Gastroesophageal sphincter (tissue), 4 donors: ENCODE results near the gene TTLL8. TPM values are rescaled to one million over a fixed set of nuclear protein-coding genes. Genes with fewer than 3 reads are reported as not detected.

ENCODE experiments used
- ATAC-seq: fragments of 150-250 bp; one replicate; pipeline ENCODE4 v1.9.1; 2016; ENCODE audit warnings: mild to moderate bottlenecking, moderate library complexity
- H3K27ac ChIP-seq, 4 donors: fragments of 200-600 bp; sonication (generic) in 3 of 4; 1 replicate in 3 of 4; 2 replicates in 1 of 4; pipeline ENCODE4 v1.5.1; 2016 to 2019
- H3K27me3 ChIP-seq: fragments of 200-600 bp; sonication (generic); one replicate; pipeline ENCODE4 v1.5.1; 2019
- H3K36me3 ChIP-seq, 2 donors: fragments of 200-600 bp; sonication (generic); one replicate each; pipeline ENCODE4 v1.5.1; 2019; ENCODE audit warnings: control low read depth in 1 of 2
- H3K4me1 ChIP-seq, 3 donors: fragments of 200-600 bp; sonication (generic); 1 replicate in 2 of 3; 2 replicates in 1 of 3; pipeline ENCODE4 v1.5.1; 2016 to 2019; ENCODE audit warnings: control low read depth in 2 of 3
- H3K4me3 ChIP-seq, 2 donors: fragments of 200-600 bp; sonication (generic); one replicate each; pipeline ENCODE4 v1.5.1; 2019; ENCODE audit warnings: mild to moderate bottlenecking in 1 of 2, moderate library complexity in 1 of 2
- H3K9me3 ChIP-seq, 3 donors: fragments of 200-600 bp; sonication (generic); one replicate each; pipeline ENCODE4 v1.5.1; 2017 to 2019; ENCODE audit warnings: control low read depth in 2 of 3
- EP300 ChIP-seq: sonication (generic); formaldehyde crosslinking; IDR thresholded peaks from one replicate; pipeline ENCODE4 v1.6.1; 2017; ENCODE audit warnings: antibody characterized with exemption, mild to moderate bottlenecking
- POLR2A ChIP-seq, 2 donors: fragments of 450-650 bp; IDR thresholded peaks; one replicate each; pipeline ENCODE4 v1.6.1; 2017; ENCODE audit warnings: antibody characterized with exemption in 2 of 2, mild to moderate bottlenecking in 2 of 2, moderate library complexity in 1 of 2
- POLR2AphosphoS5 ChIP-seq: sonication (generic); formaldehyde crosslinking; IDR thresholded peaks from one replicate; pipeline ENCODE4 v1.6.1; 2017; ENCODE audit warnings: antibody characterized with exemption
- WGBS, 2 donors: methylation state at CpG; one replicate each; pipeline ENCODE4 v1.1.5; 2018; ENCODE audit warnings: low coverage in 1 of 2; 5-methylcytosine and 5-hydroxymethylcytosine counted together
- total RNA-seq, 4 donors: library from RNA; depleted of rRNA; stranded (reverse); fragments of >200 nt; gene quantifications; one replicate each; pipeline ENCODE4 v1.1.0, GENCODE V29; 2016
- TF ChIP-seq, protein P1 (sequence below), 4 experiments: fragments of 200-600 bp in 2 of 4; fragments of 450-650 bp in 2 of 4; sonication (generic) in 1 of 4; IDR thresholded peaks; one replicate each; pipeline ENCODE4 v1.5.1; 2017 to 2019; ENCODE audit warnings: antibody characterized with exemption in 4 of 4, mild to moderate bottlenecking in 2 of 4, moderate library complexity in 2 of 4

The TTLL8 gene
- total RNA-seq, 4 donors from 2014 or later = not detected

DNA sequence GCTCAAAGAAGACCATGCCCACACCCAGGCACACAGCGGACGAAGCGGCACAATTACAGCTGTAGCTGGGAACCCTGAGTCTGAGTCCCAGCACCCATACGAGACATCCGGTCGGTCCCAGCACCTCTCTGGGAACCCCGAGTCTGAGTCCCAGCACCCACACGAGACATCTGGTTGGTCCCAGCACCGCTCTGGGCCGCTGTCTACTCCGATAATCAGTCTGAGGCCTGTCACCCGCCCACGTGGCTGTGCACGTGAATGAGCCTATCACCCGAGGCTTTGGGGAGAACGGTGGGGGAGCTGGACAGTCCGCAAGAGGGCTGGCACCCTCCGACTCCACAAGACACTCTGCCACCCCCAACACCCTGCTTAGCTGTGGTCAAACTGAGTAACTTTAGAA is 6.2 kb downstream of the TTLL8 start:
- no peaks in the 10 kb centered on the region for H3K4me1 ChIP-seq
- TF ChIP-seq, protein P1, sequence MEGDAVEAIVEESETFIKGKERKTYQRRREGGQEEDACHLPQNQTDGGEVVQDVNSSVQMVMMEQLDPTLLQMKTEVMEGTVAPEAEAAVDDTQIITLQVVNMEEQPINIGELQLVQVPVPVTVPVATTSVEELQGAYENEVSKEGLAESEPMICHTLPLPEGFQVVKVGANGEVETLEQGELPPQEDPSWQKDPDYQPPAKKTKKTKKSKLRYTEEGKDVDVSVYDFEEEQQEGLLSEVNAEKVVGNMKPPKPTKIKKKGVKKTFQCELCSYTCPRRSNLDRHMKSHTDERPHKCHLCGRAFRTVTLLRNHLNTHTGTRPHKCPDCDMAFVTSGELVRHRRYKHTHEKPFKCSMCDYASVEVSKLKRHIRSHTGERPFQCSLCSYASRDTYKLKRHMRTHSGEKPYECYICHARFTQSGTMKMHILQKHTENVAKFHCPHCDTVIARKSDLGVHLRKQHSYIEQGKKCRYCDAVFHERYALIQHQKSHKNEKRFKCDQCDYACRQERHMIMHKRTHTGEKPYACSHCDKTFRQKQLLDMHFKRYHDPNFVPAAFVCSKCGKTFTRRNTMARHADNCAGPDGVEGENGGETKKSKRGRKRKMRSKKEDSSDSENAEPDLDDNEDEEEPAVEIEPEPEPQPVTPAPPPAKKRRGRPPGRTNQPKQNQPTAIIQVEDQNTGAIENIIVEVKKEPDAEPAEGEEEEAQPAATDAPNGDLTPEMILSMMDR (IDR thresholded peaks at IDR 0.05) = no peak
- TF ChIP-seq EP300 (no peak), POLR2A (IDR thresholded peaks at IDR 0.05) (no peak), POLR2AphosphoS5 (no peak)
- ATAC-seq = no peak
- no peaks in the 10 kb centered on the region for H3K36me3 ChIP-seq
- H3K9me3 ChIP-seq = peaks cover 0 to 29% (median 0%) of the 10 kb centered on the region in 3 donors
- no peak overlapping the region for H3K4me3 ChIP-seq
- WGBS, 2 donors = 89% methylated on average over 12 of the region's 18 CpGs; no CpG with 5 or more reads in 1 of the 2 donors
- H3K27ac ChIP-seq = no peak overlapping the region
- peaks cover 56% of the 10 kb centered on the region for H3K27me3 ChIP-seq

DNA sequence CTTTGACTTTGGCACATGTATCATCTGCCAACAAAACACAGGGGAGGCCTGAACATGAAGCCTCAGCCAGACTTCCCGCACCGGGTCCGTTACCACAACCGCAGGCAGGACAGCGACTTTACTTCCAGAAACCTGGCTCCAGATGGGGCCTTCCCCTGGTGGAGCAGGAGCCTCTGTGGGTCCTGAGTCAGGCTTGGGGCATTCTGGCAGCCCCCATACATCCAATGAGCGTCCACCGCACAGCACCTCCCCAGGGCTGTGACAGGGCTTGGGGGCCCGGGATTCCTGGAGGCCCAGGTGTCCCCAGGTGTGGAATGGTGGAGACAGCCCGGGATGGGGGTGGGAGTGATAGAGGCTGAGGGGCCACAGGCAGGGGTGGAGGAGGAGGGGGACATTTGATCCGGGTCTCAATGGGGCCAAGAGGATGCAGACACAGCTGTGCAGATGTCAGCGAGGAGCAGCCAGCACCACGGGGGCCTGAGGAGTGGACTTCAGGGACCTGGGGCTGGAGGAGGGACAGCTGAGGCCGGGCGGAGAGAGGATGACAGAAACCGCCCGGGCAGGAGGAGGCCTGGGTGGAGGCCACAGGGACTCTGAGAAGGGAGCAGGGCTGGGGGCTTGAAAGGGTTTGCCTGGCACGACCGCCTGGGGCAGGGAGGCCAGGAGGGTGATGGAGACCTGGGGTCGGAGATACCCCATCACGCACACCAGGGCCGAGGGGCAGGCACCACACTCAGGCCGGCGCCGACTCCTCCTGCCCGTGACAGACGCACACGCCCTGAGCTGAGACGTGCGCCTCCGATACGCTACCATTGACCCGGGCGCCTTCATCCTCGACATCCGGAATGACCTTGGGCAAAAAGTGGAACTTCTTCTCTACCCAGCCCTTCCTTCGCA is 8.6 kb downstream of the TTLL8 start:
- TF ChIP-seq, protein P1 (IDR thresholded peaks at IDR 0.05) = no peak
- TF ChIP-seq POLR2AphosphoS5 (no peak), EP300 (no peak), POLR2A (IDR thresholded peaks at IDR 0.05) (no peak)
- no peaks in the 10 kb centered on the region for H3K4me1 ChIP-seq
- no peak overlapping the region for H3K4me3 ChIP-seq
- H3K27me3 ChIP-seq = peaks cover 65% of the 10 kb centered on the region
- peaks cover 0 to 29% (median 0%) of the 10 kb centered on the region in 3 donors for H3K9me3 ChIP-seq
- ATAC-seq = no peak
- no peaks in the 10 kb centered on the region for H3K36me3 ChIP-seq
- no peak overlapping the region for H3K27ac ChIP-seq
- WGBS, 2 donors = 93 to 96% methylated on average over 5 to 19 of the region's 36 CpGs

DNA sequence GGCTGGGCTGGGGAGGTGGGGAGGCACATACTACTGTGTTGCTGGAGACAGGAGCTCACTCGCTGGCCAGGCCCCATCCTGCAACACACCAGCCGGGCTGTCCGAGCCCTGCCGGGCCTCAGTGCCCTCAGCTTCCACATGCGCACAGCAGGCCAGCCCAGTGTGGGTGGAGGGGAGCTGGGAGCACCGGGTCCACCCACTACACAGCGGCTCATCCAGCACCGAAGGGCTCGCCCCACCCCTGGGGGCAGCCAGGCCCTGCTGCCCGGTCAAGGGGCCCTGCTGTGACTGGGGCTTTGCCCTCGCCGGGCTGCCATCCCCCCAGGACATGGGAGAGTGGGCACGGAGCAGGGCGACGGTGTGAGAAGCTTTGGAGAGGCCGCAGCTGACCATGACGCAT is 9.3 kb downstream of the TTLL8 start:
- no peak for TF ChIP-seq EP300
- TF ChIP-seq, protein P1 (IDR thresholded peaks at IDR 0.05) = no peak
- no peak for TF ChIP-seq POLR2A (IDR thresholded peaks at IDR 0.05)
- TF ChIP-seq POLR2AphosphoS5 = no peak
- Histone ChIP-seq H3K27me3 (peaks cover 66% of the 10 kb centered on the region), H3K36me3 (no peaks in the 10 kb centered on the region), H3K4me3 (no peak overlapping the region), H3K9me3 (peaks cover 0 to 22% (median 0%) of the 10 kb centered on the region in 3 donors), H3K27ac (no peak overlapping the region), H3K4me1 (no peaks in the 10 kb centered on the region)
- WGBS, 2 donors = no CpG with 5 or more reads among the region's 17 CpGs
- no peak for ATAC-seq

- H3K27me3 ChIP-seq = peaks cover 71% of the 10 kb centered on the region
- ATAC-seq = no peak
- no peaks in the 10 kb centered on the region for H3K36me3 ChIP-seq
- no peak overlapping the region for H3K4me3 ChIP-seq
- no peak overlapping the region for H3K27ac ChIP-seq
- H3K4me1 ChIP-seq = no peaks in the 10 kb centered on the region
- H3K9me3 ChIP-seq = peaks cover 0 to 19% (median 0%) of the 10 kb centered on the region in 3 donors
- WGBS, 2 donors = 83% methylated on average over 2 of the region's 12 CpGs; no CpG with 5 or more reads in 1 of the 2 donors
- TF ChIP-seq POLR2AphosphoS5 (no peak), POLR2A (IDR thresholded peaks at IDR 0.05) (no peak), EP300 (no peak)
- TF ChIP-seq, protein P1 (IDR thresholded peaks at IDR 0.05) = no peak
Observed at GRCh38 chr22:50048061-50048765, 9.9 kb downstream of the TTLL8 start.
